Liver (tissue), 9 donors: ENCODE data around the gene PLXNA2. TPM values are rescaled to one million over a fixed set of nuclear protein-coding genes. Genes with fewer than 3 reads are reported as not detected.

Experiments used
- DNase-seq: peaks from one replicate; pipeline ENCODE4 v3.0.0-alpha.2; 2017; ENCODE audit warnings: low spot score
- H3K27ac ChIP-seq, 2 donors: one replicate each; pipeline ENCODE4 v1.7.0; 2013; ENCODE audit warnings: inconsistent platforms in 2 of 2, low read length in 2 of 2, control low read depth in 1 of 2, low read depth in 1 of 2, mild to moderate bottlenecking in 1 of 2
- H3K27me3 ChIP-seq, 4 donors: one replicate each; pipeline versions ENCODE4 v1.6.1 to v1.7.0; 2013; ENCODE audit warnings: low read length in 3 of 4, inconsistent platforms in 1 of 4, mild to moderate bottlenecking in 1 of 4, moderate library complexity in 1 of 4; ENCODE audit not compliant: control insufficient read depth in 4 of 4, insufficient read depth in 4 of 4
- H3K36me3 ChIP-seq, 4 donors: one replicate each; pipeline versions ENCODE4 v1.6.1 to v1.7.0; 2013; ENCODE audit warnings: low read length in 3 of 4, mild to moderate bottlenecking in 3 of 4, low read depth in 1 of 4, moderate library complexity in 1 of 4; ENCODE audit not compliant: control insufficient read depth in 4 of 4, insufficient read depth in 3 of 4
- H3K4me1 ChIP-seq, 4 donors: one replicate each; pipeline versions ENCODE4 v1.6.1 to v1.7.0; 2013; ENCODE audit warnings: low read length in 3 of 4, mild to moderate bottlenecking in 3 of 4, moderate library complexity in 1 of 4; ENCODE audit not compliant: control insufficient read depth in 4 of 4, insufficient read depth in 4 of 4
- H3K4me3 ChIP-seq, 3 donors: one replicate each; pipeline versions ENCODE4 v1.6.1 to v1.7.0; 2013; ENCODE audit warnings: low read length in 3 of 3, control low read depth in 1 of 3, low read depth in 1 of 3, mild to moderate bottlenecking in 1 of 3
- H3K9ac ChIP-seq, 2 donors: one replicate each; pipeline ENCODE4 v1.7.0; 2013; ENCODE audit warnings: low read length in 2 of 2, mild to moderate bottlenecking in 2 of 2, moderate library complexity in 2 of 2, control low read depth in 1 of 2, low read depth in 1 of 2
- H3K9me3 ChIP-seq, 4 donors: one replicate each; pipeline versions ENCODE4 v1.6.1 to v1.7.0; 2013; ENCODE audit warnings: low read length in 3 of 4; ENCODE audit not compliant: control insufficient read depth in 4 of 4
- ATF3 ChIP-seq: IDR thresholded peaks from 2 replicates; pipeline ENCODE4 v1.6.1; 2016; ENCODE audit warnings: antibody characterized with exemption
- CTCF ChIP-seq: fragments of 150-350 bp; IDR thresholded peaks from 2 replicates; pipeline ENCODE4 v1.5.1; 2017; ENCODE audit warnings: improper control_type of control experiment, low read depth, low read length; ENCODE audit not compliant: missing input control
- EGR1 ChIP-seq, 2 donors: IDR thresholded peaks; 2 replicates each; pipeline ENCODE4 v1.6.1; 2016 to 2018; ENCODE audit warnings: antibody characterized with exemption in 2 of 2, low read depth in 2 of 2
- FOXA1 ChIP-seq: IDR thresholded peaks from 2 replicates; pipeline ENCODE4 v1.6.1; 2016; ENCODE audit warnings: antibody characterized with exemption
- FOXA2 ChIP-seq: IDR thresholded peaks from 2 replicates; pipeline ENCODE4 v1.6.1; 2016; ENCODE audit warnings: antibody characterized with exemption
- GABPA ChIP-seq, 2 donors: IDR thresholded peaks in 1 of 2; conservative IDR thresholded peaks in 1 of 2; 2 replicates each; pipeline ENCODE4 v1.6.1; 2016; ENCODE audit warnings: antibody characterized with exemption in 2 of 2, mild to moderate bottlenecking in 1 of 2, moderate library complexity in 1 of 2
- HNF4A ChIP-seq, 2 donors: conservative IDR thresholded peaks; 2 replicates each; pipeline ENCODE4 v1.6.1; 2016; ENCODE audit warnings: antibody characterized with exemption in 2 of 2, mild to moderate bottlenecking in 2 of 2
- HNF4G ChIP-seq: IDR thresholded peaks from 2 replicates; pipeline ENCODE4 v1.6.1; 2016; ENCODE audit warnings: antibody characterized with exemption
- JUND ChIP-seq, 2 donors: IDR thresholded peaks; 2 replicates each; pipeline ENCODE4 v1.6.1; 2016; ENCODE audit warnings: antibody characterized with exemption in 2 of 2
- MAX ChIP-seq: IDR thresholded peaks from 2 replicates; pipeline ENCODE4 v1.6.1; 2016; ENCODE audit warnings: antibody characterized with exemption
- NR2F2 ChIP-seq: IDR thresholded peaks from 2 replicates; pipeline ENCODE4 v1.6.1; 2016; ENCODE audit warnings: antibody characterized with exemption
- RAD21 ChIP-seq, 2 donors: IDR thresholded peaks; 2 replicates each; pipeline ENCODE4 v1.6.1; 2016; ENCODE audit warnings: antibody characterized with exemption in 2 of 2, mild to moderate bottlenecking in 2 of 2
- REST ChIP-seq: IDR thresholded peaks from 2 replicates; pipeline ENCODE4 v1.6.1; 2016; ENCODE audit warnings: antibody characterized with exemption, mild to moderate bottlenecking
- RXRA ChIP-seq, 2 donors: IDR thresholded peaks; 2 replicates each; pipeline ENCODE4 v1.6.1; 2017 to 2018; ENCODE audit warnings: antibody characterized with exemption in 2 of 2, mild to moderate bottlenecking in 1 of 2
- SP1 ChIP-seq: IDR thresholded peaks from 2 replicates; pipeline ENCODE4 v1.6.1; 2018; ENCODE audit warnings: antibody characterized with exemption, mild to moderate bottlenecking
- TAF1 ChIP-seq: conservative IDR thresholded peaks from 2 replicates; pipeline ENCODE4 v1.6.1; 2016; ENCODE audit warnings: antibody characterized with exemption, mild to moderate bottlenecking
- YY1 ChIP-seq: IDR thresholded peaks from 2 replicates; pipeline ENCODE4 v1.6.1; 2016; ENCODE audit warnings: antibody characterized with exemption, mild to moderate bottlenecking
- ZBTB33 ChIP-seq: IDR thresholded peaks from 2 replicates; pipeline ENCODE4 v1.6.1; 2016; ENCODE audit warnings: antibody characterized with exemption
- polyA plus RNA-seq, 2 donors: library from polyadenylated mRNA; stranded (reverse) in 1 of 2; unstranded in 1 of 2; fragments of 200-250 nt in 1 of 2; fragments of >200 nt in 1 of 2; fragmentation: Nextera tagmentation in 1 of 2; extraction: Ambion mirVana in 1 of 2; gene quantifications; one replicate each; pipeline versions ENCODE4 v1.2.1 to v1.2.3, GENCODE V29; 2013 to 2015
- total RNA-seq, 2 donors: library from RNA; depleted of rRNA; stranded (reverse); fragments of >200 nt; gene quantifications; one replicate each; pipeline ENCODE4 v1.2.3, GENCODE V29; 2014
- donor health status: healthy.
- donor health status: healthy.
- donor health status: healthy.
- donor health status: healthy.
- donor health status: healthy.

PLXNA2 gene
- total and polyA plus RNA-seq, 4 donors: 1.8 to 9.2 (median 2.8) TPM

GRCh38 chr1:208208132-208208487 is 36.1 kb downstream of the PLXNA2 start:
- Histone ChIP-seq H3K4me3 (no peak overlapping the region), H3K9ac (no peak overlapping the region), H3K4me1 (peaks cover 2 to 26% (median 17%) of the 10 kb centered on the region in 4 donors), H3K9me3 (no peaks in the 10 kb centered on the region), H3K36me3 (peaks cover 0 to 3% (median 0%) of the 10 kb centered on the region in 4 donors), H3K27ac (no peak overlapping the region), H3K27me3 (no peaks in the 10 kb centered on the region)
- no peak for DNase-seq
- TF ChIP-seq GABPA (IDR thresholded peaks at IDR 0.05 in 1 of 2, conservative IDR thresholded peaks at IDR 0.05 in 1 of 2): no peak
- TF ChIP-seq ATF3: no peak
- no peak for TF ChIP-seq REST
- no peak for TF ChIP-seq HNF4A (conservative IDR thresholded peaks at IDR 0.05)
- TF ChIP-seq RAD21 (IDR thresholded peaks at IDR 0.05): no peak
- no peak for TF ChIP-seq JUND (IDR thresholded peaks at IDR 0.05)
- no peak for TF ChIP-seq TAF1
- TF ChIP-seq MAX: no peak
- TF ChIP-seq ZBTB33: no peak
- no peak for TF ChIP-seq YY1
- TF ChIP-seq CTCF: no peak
- no peak for TF ChIP-seq NR2F2
- TF ChIP-seq HNF4G: no peak
- no peak for TF ChIP-seq SP1
- TF ChIP-seq EGR1 (IDR thresholded peaks at IDR 0.05; ENCODE audit: low read depth in 2 of 2): no peak
- TF ChIP-seq FOXA1: no peak
- TF ChIP-seq RXRA (IDR thresholded peaks at IDR 0.05): no peak
- no peak for TF ChIP-seq FOXA2
